ENCODE results near the gene TIE1. TPM values are rescaled to one million over a fixed set of nuclear protein-coding genes. Genes with fewer than 3 reads are reported as not detected.

Gene TIE1
- total and polyA plus RNA-seq, 11 donors: 19.2 to 65.1 (median 28.4) TPM

DNA sequence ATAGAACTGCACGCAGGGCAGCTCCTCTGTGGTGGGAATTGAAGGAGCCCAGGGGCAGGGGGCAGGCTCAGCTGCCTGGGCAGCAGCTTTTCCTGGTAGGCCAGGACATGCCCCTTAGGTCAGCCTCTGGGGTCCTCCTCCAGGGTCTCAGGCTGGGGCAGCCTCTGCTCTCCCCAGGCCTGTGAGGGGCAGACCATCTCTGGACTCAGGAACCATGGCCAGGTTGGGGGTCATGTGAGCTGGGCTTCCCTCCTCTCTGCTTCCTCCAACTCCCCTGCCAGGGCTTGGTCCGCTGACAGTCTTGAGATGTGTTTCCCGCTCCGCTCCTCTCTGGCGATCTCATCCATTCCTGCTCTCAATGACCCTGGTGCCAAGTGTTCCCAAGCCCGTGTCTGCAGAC, 21.1 kb upstream of the TIE1 start:
- Histone ChIP-seq H3K4me3 (no peak overlapping the region), H3K27ac (no peak overlapping the region), H3K36me3 (no peaks in the 10 kb centered on the region), H3K9me3 (no peaks in the 10 kb centered on the region), H3K4me1 (peaks cover 0 to 2% (median 0%) of the 10 kb centered on the region in 12 donors), H3K27me3 (no peaks in the 10 kb centered on the region)
- WGBS, 4 donors: 93 to 96% (median 96%) methylated on average over 6 of the region's 6 CpGs
- TF ChIP-seq CTCF (IDR thresholded peaks at IDR 0.05): no peak
- TF ChIP-seq POLR2A (IDR thresholded peaks at IDR 0.05): no peak
- ATAC-seq: no peak
- intact Hi-C loops (cut with DNase I): no loop called here
- no peak for DNase-seq

DNA sequence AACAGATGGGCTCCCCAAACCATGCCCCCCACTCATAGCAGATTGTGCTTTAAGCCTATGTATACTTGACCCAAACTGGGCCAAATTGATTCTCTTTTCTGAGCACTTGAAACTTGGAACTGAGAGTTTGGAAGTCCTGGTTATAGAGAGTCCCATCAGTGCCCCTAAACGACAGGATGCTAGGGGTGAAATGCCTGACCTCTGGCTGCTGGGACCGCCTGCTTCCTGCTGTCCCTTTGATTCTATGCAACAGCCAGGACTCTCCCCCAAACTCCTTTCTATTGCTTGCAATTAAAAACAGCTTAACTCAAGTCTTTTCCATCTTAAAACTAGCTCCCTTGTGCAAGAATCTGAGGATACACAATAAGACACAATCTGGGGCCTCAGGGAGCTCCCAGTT, 20.1 kb upstream of the TIE1 start:
- intact Hi-C loops (cut with DNase I): no loop called here
- Histone ChIP-seq H3K27me3 (no peaks in the 10 kb centered on the region), H3K27ac (no peak overlapping the region), H3K9me3 (no peaks in the 10 kb centered on the region), H3K36me3 (no peaks in the 10 kb centered on the region), H3K4me3 (no peak overlapping the region), H3K4me1 (no peaks in the 10 kb centered on the region)
- no peak for ATAC-seq
- DNase-seq: no peak
- no peak for TF ChIP-seq POLR2A (IDR thresholded peaks at IDR 0.05)
- TF ChIP-seq CTCF (IDR thresholded peaks at IDR 0.05): no peak
- whole genome bisulfite sequencing, 4 donors: 40 to 55% (median 49%) methylated on average over 2 of the region's 2 CpGs

- Histone ChIP-seq H3K36me3 (no peaks in the 10 kb centered on the region), H3K27ac (no peak overlapping the region), H3K4me3 (no peak overlapping the region), H3K4me1 (no peaks in the 10 kb centered on the region), H3K27me3 (no peaks in the 10 kb centered on the region), H3K9me3 (no peaks in the 10 kb centered on the region)
- 83 to 95% (median 91%) methylated on average over 11 to 15 of the region's 15 CpGs for WGBS, 4 donors
- DNase-seq (no peak), ATAC-seq (no peak)
- no peak for TF ChIP-seq CTCF (IDR thresholded peaks at IDR 0.05)
- no peak for TF ChIP-seq POLR2A (IDR thresholded peaks at IDR 0.05)
- intact Hi-C loops (cut with DNase I): no loop called here
Observed at GRCh38 chr1:43282220-43283195, 18.3 kb upstream of the TIE1 start.

GRCh38 chr1:43284065-43284464, 16.7 kb upstream of the TIE1 start:
- H3K27me3 ChIP-seq: no peaks in the 10 kb centered on the region
- no peak overlapping the region for H3K27ac ChIP-seq
- no peak for DNase-seq
- WGBS, 4 donors: 92 to 98% (median 97%) methylated on average over 3 of the region's 3 CpGs
- H3K9me3 ChIP-seq: no peaks in the 10 kb centered on the region
- peaks cover 0 to under 1% (median 0%) of the 10 kb centered on the region in 12 donors for H3K4me1 ChIP-seq
- ATAC-seq: no peak
- H3K36me3 ChIP-seq: no peaks in the 10 kb centered on the region
- no peak overlapping the region for H3K4me3 ChIP-seq
- intact Hi-C loops (cut with DNase I): no loop called here
- TF ChIP-seq POLR2A (IDR thresholded peaks at IDR 0.05): no peak
- no peak for TF ChIP-seq CTCF (IDR thresholded peaks at IDR 0.05)
